LNCaP clone FGC (cell line): Measurements from ENCODE around the gene CAPG.

Source experiments
- DNase-seq: peaks from one replicate; pipeline ENCODE4 v3.0.0-alpha.2; 2011; ENCODE audit warnings: low read depth
- H3K4me3 ChIP-seq: 2 replicates; pipeline ENCODE4 v1.5.1; 2011; ENCODE audit warnings: mild to moderate bottlenecking, low read depth, low read length, control low read depth
- CTCF ChIP-seq: IDR thresholded peaks from 2 replicates; pipeline ENCODE4 v1.5.1; 2012; ENCODE audit warnings: mild to moderate bottlenecking; ENCODE audit not compliant: control insufficient read depth, insufficient read depth; ENCODE audit errors: extremely low read depth

The CAPG gene

GRCh38 chr2:85438201-85439024 lies 28.2 kb upstream of the CAPG start:
- DNase-seq, result no peak
- no peak for TF ChIP-seq CTCF

GRCh38 chr2:85437488-85438200 lies 27.5 kb upstream of the CAPG start:
- no peak for DNase-seq
- no peak for TF ChIP-seq CTCF
- H3K4me3 ChIP-seq, result no peak overlapping the region

More at GRCh38 chr2:85438201-85439024, 28.2 kb upstream of the CAPG start:
- no peak overlapping the region for H3K4me3 ChIP-seq

- TF ChIP-seq CTCF, result no peak
- no peak overlapping the region for H3K4me3 ChIP-seq
- DNase-seq, result no peak
These were observed 26.8 kb upstream of the CAPG start for GRCh38 chr2:85436836-85437487.

GRCh38 chr2:85435981-85436835 lies 26.0 kb upstream of the CAPG start:
- TF ChIP-seq CTCF, result no peak
- no peak overlapping the region for H3K4me3 ChIP-seq
- no peak for DNase-seq

- no peak overlapping the region for H3K4me3 ChIP-seq
- TF ChIP-seq CTCF, result no peak
- DNase-seq, result no peak
These were observed 25.2 kb upstream of the CAPG start for GRCh38 chr2:85435220-85435958.

GRCh38 chr2:85434696-85435095 lies 24.5 kb upstream of the CAPG start:
- no peak for TF ChIP-seq CTCF
- no peak overlapping the region for H3K4me3 ChIP-seq
- DNase-seq, result no peak
